OCI-LY1 (cell line): ENCODE data around the gene HMGB1.

ENCODE experiments used
- CTCF ChIP-seq: fragments of 200-600 bp; sonication (generic), shearing (Covaris generic); IDR thresholded peaks from 2 replicates; pipeline ENCODE4 v1.5.1; 2017; ENCODE audit warnings: mild to moderate bottlenecking, antibody characterized with exemption, low read length, moderate library complexity, mixed read lengths
- EZH2 ChIP-seq: fragments of 200-600 bp; sonication (generic), shearing (Covaris generic); IDR thresholded peaks from 2 replicates; pipeline ENCODE4 v1.8.0; 2017; ENCODE audit warnings: borderline replicate concordance, mixed run types, mild to moderate bottlenecking, antibody characterized with exemption, low read length, moderate library complexity, mixed read lengths

DNA sequence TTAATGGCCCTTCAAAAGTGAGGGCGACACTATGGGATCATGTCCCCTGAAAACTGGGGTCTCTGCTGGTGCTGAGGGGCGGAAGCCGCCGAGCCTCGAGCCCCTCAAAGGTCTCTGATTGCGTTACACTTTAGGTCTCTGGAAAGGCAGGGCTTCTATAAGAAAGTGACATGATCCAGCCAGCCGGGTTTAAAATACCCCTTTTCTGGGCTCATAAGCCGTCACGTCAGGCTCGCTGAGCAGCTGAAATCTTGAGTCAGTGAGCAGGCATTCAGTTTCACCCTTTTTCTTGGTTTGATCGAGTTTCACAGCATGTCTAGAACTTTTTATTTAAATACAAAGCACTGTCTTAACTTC, 600 bp upstream of the HMGB1 start:
- no peak for TF ChIP-seq CTCF
- no peak for TF ChIP-seq EZH2
